ENCODE measurements around the gene PPP1R26.
"Not testable (repeated sequence)": the region's sequence is repeated elsewhere in the genome, so short reads cannot be mapped to it uniquely, and the experiment has no call there.

The PPP1R26 gene

DNA sequence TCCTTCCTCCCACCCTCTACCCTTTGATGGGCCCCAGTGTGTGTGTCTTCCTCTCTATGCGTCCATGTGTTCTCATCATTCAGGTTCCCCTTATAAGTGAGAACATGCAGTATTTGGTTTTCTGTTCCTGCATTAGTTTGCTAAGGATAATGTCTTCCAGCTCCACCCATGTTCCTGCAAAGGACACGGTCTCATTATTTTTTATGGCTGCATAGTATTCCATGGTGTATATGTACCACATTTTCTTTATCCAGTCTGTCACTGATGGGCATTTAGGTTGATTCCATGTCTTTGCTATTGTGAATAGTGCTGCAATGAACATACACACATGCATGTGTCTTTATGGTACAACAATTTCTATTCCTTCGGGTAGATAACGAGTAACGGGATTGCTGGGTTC lies 21.1 kb upstream of the PPP1R26 start:
- not testable (repeated sequence) for DNase-seq (ENCODE audit: low spot score); FAIRE-seq

DNA sequence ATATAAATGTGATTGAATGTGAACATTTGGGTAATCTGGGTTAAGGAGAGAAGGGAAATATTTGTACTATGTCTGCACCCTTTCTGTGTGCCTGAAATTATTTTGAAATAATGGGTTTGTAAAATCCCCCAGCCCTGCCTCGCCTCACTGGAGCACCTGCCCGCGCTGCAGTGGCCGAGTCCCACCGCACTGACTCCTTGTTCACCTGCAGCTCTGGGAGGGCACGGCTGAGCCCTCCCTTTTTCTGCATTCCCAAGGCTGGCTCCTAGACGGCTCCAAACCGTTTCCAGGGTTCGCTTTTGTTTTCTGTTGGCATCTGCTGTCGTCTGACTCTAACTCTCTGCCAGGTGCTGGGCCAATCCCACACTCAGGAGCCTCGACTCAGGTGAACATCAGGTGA lies 17.6 kb upstream of the PPP1R26 start:
- no peak for FAIRE-seq
- DNase-seq (ENCODE audit: low spot score): no peak

DNA sequence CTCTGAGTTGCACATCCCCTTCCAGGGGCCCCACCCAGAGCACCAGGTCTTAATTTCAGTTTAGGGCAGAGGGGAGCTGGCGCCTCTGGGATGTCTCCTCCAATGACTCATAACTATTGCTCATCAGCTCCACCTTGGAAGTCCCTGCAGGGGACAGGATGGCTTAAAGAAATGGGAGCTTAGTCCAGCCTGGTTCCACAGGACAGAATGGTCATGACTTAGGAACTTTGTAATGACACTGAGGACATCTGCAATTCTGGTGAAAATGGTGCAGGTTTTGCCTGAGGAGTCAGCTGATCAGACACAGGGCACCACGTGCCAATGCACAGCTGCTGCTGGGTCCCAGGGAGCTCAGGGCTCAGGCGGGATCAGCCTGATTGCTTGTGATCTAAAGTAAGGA lies 16.4 kb upstream of the PPP1R26 start:
- DNase-seq (ENCODE audit: low spot score) (peak; percentile 79), FAIRE-seq (no peak)

DNA sequence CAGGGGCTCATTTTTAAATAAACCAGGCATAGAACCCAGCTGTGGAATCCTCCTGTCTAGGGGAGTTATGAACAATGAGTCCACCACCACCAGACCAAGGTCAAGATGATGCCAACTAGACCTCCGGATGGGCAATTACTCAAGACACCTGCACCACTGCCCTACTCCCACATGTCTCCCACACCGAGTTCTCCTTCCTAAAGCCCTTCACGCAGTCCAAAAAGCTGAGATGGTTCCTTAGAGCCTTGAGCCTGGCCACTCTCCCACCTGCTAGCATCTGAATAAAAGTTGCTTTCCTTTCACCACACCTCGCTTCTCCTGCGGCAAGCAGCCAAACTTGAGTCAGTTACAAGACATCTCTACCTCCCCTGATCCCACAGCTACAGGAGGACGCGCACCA lies 15.4 kb upstream of the PPP1R26 start:
- DNase-seq (ENCODE audit: low spot score): no peak
- no peak for FAIRE-seq

DNA sequence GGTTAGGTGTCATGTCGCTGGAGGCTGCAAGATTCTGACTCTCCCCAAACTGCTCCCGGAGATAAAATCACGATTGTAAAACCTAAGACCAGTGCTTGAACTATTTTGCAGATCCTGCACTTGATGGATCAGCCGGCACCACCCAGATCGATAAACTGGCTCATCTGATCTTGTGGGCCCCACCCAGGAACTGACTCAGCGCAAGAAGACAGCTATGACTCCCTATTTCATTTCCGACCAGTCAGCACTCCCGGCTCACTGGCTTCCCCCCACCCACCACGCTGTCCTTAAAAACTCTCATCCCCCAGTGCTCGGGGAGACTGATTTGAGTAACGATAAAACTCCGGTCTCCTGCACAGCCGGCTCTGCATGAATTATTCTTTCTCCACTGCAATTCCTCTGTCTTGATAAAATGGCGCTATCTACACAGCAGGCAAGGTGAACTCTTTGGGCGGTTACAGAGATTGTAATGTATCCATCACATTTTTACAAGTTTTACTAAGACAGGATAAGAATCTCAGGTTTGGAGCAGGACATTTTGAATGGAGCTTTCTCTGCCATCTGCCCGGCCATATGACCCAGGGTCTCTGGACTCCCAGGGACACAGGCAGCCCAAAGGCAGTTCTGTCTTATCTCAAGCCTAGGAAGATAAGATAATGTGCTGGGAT lies 10.6 kb upstream of the PPP1R26 start:
- FAIRE-seq: no peak
- DNase-seq (ENCODE audit: low spot score): no peak

DNA sequence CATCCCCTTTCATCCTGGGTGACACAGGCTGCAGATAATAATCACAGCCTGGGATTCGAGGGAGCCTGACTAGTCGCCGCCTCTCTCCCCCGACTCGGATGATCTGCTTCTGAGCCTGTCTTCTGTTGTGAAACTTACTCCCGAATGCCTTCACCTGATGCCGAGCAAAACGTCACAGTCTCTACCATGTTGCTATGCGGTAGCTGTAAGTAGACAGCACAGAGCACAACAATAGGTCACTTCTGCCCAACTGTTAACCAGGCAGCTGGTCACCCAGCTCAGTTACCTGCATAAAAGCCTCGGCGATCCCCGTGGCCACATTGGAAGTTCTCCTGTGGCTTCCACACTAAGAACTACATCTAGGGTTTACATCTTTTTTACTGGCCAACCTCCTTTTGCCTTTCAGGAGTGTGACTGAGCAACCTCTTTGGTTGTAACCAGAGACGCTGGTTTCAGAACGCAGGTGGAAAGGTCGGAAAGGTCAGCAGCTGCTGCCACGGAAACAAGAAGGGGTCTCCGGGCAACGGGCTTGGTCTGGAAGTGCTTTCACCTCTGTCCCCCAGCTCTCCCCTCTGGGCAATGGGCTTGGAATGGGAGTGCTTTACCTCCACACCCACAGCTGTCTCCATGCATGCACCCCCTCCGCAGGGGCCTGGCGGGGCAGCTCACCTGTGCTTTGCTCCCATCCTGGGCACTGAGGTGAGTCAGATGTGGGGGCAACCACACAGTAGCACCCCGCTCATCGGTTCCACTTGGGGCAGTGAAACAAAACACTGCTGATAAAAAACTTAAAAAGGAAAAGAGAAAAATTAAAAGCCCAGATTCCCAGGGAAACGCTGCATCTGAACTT lies 7.6 kb upstream of the PPP1R26 start:
- FAIRE-seq: no peak
- no peak for DNase-seq (ENCODE audit: low spot score)

DNA sequence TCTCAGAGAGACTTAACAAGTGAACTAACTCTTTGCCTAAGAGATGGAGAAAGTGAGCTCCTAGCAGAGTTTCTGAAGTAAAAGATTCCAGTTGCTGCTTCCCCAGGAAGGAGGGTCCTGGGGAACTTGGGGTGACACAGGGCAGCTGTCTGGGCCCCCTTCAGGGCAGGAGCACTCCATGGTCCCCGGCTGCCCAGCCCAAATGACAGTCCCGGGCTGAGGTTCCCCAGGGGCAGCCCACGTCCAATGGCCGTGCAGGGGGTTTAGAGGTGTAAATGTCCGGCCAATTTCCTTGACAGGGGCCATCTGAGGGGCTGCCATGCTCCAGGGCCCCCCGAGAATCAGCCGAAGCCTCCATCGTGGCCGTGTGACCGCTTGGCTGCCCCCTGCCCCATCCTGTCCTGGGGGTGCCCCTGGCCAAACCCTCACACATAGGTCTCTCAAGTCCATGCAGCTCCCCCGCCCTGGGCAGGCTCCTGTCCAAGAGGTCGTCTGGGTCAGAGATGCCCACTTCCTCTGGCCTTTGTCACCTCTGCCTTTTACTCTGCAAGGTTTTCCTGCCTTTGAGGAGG lies 5.5 kb upstream of the PPP1R26 start:
- DNase-seq (ENCODE audit: low spot score): no peak
- FAIRE-seq: no peak

DNA sequence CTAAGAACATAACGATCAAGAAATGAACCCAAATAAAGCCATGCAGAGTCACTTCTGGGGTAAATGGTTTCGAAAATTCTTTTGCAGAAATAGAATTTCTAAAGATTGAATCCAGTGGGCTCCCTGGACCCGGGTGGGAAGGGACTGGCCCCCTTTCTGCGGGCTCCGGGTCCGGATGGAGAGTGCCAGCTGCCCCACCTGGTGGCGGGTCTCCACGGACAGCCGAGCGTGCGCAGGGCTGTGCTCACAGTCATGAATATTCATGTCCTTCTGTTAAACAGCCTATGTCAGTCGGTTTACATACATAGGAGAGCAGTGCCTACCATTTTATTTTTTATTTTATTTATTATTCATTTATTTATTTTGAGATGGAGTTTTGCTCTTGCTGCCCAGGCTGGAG lies 4.7 kb upstream of the PPP1R26 start:
- DNase-seq (ENCODE audit: low spot score) (peak; percentile 30), FAIRE-seq (no peak)

DNA sequence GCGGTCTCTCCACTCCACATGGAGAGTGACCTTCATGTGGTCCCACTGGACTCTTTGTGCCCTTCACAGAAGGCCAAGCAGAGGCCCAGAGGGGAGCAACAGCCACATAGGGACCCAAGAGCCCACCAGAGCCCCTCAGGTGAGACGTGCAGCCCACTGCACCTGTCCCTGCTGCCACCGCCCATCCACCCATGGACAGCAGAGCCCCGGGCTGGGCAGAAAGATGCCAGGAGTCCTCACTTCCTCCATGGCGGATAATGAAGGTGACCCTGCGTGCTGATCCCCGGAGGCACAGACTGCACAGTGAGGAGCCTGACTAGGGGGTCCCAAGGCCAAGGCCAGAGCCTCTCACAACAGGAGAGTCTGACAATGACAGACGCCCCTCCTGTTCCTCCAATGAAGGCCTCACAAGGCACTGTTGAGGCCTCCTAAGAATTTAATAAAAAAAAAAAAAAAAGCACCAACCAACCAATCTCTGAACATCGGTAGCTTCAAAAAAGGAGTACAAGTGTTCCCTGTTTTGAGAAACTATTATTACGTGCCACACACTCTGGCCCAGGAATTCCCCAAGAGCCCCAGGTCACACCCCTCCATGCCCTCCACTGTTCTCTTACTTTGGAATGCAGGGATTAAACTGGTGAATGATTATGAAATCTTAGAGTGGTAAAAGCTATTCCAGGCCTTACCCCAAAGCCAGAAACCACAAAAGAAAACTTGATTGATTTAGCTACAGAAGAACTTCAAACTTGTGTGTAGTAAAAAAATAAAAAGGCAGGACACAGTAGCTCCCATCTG lies 2.8 kb upstream of the PPP1R26 start:
- FAIRE-seq: no peak

DNA sequence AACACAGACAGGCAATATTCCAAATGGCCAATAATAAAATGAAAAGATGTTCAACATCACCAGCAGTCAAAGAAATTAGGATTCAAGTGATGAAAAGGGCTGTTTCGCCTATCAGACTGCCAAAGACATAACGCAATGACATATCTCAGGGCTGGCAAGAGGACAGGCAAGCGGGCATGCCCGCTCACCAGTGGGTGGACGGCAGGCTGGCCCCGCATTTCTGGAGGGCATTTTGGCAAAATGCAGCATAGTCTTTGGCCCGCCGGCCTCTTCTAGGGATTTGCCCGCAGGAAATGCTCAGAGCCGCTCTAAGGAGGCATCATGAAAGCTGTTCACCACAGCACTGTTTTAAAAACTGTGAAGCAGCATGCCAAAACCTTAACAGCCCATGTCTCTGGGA lies 1.4 kb upstream of the PPP1R26 start:
- DNase-seq (ENCODE audit: low spot score) (no peak), FAIRE-seq (no peak)

More for the DNA sequence above, 2.8 kb upstream of the PPP1R26 start:
- no peak for DNase-seq (ENCODE audit: low spot score)

DNA sequence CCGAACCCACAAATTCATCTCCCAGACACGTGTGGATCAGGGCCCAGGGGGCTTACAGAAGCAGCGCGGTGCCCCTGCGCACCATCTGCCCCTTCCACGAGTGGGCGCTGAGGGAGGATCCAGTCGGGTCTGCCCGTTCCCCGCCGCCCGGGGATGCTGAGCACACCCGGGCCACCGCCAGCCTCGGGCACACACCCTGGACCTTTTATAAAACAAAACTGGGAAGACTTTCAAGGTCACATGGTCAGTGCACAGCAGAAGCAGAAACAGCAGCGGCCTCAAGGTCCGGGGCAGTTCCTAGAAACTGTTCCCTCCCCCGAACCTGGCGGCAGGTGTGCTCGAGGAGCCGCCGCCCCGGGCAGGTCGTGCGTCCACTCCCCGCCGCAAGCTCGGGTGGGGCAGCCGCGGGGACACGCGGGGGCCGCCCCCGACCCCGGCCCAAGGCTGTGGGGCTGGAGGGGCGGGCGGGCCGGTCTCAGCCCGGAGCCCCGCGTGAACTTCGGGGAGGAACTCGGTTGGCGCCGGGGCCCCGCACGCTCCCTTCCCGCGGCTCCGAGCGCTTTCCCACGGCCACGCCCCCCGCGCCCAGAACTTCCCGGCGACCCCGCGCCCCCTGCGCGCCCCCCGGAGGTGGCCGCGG lies 633 bp upstream of the PPP1R26 start:
- peak; percentile 49 for DNase-seq (ENCODE audit: low spot score)
- FAIRE-seq: no peak

DNA sequence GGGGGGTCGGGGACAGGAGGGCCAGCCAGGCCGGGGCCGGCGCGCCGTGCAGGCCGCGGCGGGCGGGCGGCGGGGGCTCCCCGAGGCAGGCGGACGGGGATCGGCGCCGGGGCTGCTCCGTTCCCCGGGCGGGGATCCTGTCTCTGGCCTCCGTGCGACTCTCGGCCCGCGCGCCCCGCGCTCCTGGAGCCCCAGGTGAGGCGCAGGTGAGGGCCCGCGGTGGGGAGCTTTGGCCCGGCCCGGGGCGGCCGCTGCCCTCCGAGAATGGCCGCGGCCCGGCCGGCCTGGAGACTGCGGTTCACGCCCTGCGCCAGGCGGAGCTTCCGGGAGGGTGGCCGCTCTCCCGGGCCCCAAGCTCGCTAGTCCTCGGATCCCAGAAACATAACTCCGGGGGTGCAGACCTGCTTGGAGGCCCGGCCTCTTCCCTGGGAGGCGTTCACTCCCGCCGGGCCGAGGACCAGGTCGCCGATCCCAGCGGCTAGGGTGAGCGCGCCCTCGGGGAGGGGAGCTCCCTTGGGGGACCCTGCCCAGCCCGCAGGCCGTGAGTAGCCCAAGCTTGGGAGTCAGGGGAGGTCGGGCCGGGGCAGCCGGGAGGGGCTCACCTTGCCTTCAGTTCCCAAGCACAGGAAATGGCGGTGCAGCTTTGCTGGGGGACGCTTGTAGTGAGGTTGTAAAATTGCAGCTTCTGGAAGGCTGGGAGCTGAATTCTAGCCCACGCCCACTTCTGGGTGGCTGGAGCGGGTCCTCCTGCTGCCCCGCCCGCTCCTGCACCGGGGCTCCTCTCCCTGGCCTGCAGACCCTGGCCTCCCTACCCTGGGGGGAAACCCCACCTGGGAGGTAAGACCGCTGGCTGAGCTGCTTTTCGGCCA lies 723 bp downstream of the PPP1R26 start:
- FAIRE-seq: no peak
- DNase-seq (ENCODE audit: low spot score): peak; percentile 63

DNA sequence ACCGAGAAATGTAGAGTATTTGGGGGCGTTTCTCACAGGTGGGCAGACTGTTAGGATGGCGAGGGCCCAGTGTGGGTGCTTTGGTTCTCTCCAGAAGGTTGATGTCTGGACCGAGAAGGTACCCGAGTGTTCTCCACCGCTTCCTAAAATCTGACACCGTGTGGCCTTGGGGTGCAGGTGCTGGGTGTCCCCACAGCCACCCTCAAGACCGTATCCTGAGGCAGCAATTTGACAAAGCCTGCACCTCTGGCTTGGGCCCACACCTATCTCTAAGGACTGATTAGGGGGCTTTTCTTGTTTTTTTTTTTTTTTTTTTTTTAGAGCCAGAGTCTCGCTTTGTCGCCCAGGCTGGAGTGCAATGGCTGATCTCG lies 1.3 kb downstream of the PPP1R26 start:
- no peak for FAIRE-seq
- DNase-seq (ENCODE audit: low spot score): no peak

DNA sequence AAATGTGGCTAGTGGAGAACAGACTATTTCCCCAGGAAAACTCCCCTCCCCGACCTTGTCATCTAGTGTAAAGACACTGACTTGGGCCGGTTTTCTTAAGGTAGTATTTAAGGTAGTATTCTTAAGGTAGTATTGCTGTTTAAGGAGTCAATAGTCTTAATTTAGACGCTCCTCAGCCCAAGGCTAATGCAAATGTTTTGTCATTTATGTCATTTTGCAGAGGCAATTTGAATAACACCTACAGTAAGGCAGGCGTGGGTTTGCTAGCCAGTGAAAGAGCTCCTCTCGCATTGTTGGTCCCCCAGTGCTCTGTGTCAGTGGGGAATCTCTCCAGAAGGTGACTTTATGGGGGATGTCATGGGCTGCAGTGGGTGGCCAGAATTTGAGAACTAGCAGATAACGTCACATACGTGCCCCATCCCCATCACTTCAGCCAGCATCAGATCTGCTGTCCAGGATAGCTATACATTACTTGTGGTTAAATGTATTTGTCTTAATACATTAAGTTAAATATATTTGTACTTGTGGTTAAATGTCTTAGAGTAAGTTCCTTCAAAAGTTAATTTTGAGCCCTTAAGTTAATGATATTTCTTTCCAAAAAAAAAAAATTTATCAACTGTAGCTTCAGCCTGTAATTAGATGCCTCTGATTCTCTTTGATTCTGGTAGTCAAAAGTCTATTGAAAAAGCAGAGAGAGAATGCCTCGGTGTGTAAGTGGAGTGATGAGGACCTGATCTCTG lies 2.6 kb downstream of the PPP1R26 start:
- no peak for DNase-seq (ENCODE audit: low spot score)
- FAIRE-seq: no peak

DNA sequence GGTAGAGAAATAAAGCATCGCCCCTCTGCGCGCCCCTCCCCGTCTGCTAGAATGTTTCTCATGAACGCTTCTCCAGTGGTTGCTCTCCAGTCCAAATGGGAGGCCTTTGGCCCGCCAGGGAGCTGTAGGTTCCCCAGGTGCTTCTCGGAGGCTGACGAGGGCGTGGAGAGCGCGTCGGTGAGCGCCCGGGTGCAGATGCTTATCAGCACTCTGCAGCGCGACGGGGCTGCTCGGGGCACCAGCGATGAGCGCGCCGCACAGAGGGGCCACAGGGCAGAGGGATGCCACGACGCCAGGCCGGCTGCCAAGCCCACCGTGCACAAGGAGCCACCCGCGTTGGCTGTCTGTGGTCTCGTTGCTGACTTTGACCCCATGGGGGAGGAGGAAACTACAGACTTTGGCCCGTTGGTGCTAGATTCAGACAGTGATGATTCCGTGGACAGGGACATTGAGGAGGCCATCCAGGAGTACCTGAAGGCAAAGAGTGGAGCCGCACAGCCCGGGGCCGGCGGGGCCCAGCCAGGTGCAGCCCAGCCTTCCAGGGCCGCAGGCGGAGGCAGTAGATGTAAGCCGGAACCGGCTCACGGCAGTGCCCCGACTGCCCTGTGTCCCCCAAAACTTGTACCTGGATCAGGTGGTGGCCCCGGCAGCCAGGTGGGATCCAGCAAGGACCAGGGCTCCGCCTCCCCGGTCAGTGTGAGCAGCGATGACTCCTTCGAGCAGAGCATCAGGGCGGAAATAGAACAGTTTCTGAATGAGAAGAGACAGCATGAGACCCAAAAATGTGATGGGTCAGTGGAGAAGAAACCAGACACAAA lies 5.1 kb downstream of the PPP1R26 start:
- no peak for DNase-seq (ENCODE audit: low spot score)
- FAIRE-seq: no peak

DNA sequence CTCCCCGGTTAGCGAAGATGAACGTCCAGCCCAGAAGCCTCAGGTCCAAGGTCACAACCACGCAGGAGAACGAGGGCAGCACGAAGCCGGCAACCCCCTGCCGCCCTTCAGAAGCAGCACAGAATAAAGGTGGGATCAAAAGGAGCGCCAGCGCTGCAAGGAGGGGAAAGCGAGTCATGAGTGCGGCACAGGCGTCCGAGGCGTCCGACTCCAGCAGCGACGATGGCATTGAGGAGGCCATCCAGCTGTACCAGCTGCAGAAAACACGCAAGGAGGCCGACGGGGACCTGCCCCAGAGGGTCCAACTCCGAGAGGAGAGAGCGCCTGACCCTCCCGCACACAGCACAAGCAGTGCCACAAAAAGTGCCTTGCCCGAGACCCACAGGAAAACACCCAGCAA lies 5.8 kb downstream of the PPP1R26 start:
- FAIRE-seq: no peak
- no peak for DNase-seq (ENCODE audit: low spot score)

DNA sequence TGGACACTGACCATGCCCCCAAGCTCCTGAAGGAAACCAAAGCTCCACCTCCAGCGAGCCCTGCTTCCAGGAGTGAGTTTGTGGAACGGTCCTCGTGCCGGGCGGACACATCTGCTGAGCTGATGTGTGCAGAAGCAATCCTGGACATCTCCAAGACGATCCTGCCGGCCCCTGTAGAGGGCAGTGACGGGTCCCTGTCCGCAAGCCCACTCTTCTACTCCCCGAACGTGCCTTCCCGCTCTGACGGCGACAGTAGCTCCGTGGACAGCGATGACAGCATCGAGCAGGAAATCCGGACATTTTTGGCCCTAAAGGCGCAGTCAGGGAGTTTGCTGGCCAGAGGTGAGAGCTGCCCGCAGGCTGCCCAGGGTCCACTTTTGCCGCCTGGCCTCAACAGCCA lies 6.2 kb downstream of the PPP1R26 start:
- FAIRE-seq: no peak
- no peak for DNase-seq (ENCODE audit: low spot score)

DNA sequence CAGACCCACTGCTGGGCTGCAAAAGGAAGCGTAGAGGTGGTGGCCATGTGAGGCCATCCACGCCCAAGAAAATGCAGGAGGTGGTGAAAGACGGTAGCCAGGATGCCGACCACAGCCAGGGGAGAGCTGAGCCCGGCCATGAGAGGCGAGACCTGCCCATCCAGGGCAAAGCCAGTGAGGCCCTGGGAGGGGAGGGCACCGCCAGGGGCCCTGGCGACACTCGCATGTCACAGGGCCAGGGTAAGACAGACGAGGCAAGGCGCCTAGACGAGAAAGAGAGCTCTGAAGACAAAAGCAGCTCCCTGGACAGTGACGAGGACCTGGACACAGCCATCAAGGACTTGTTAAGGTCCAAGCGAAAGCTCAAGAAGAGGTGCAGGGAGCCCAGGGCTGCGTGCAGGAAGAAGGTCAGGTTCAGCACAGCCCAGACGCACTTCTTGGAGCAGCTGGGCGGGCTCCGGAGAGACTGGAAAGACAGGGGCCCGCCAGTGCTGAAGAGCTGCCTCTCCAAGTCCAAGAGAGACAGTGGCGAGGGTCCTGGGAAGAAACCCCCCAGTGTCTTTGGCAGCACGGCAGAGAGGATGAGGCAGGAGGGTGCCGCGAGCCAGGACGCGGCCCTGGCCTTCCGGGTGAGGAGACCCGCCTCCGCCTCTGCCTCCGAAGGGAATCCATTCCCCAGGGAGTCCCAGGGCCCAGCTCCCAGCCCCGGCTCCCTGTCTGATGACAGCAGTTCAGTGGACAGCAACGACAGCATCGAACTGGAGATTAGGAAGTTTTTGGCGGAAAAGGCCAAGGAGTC lies 6.9 kb downstream of the PPP1R26 start:
- DNase-seq (ENCODE audit: low spot score): no peak
- no peak for FAIRE-seq

Data from urothelium cell line (cell line).